ENCODE data around the gene PALM3.

- TF ChIP-seq CTCF (IDR thresholded peaks at IDR 0.05 in 2 of 3, conservative IDR thresholded peaks at IDR 0.05 in 1 of 3; ENCODE audit: control insufficient read depth in 2 of 3, extremely low read depth in 1 of 3, insufficient read depth in 1 of 3, low read depth in 3 of 3, low read length in 3 of 3), result no peak
- no peak for TF ChIP-seq HCFC1 (IDR thresholded peaks at IDR 0.05; ENCODE audit: low read length)
- no peak for TF ChIP-seq NR2C2 (IDR thresholded peaks at IDR 0.05; ENCODE audit: borderline replicate concordance, control insufficient read depth, insufficient read length, low read depth)
- no peak for TF ChIP-seq KDM1A (IDR thresholded peaks at IDR 0.05; ENCODE audit: borderline replicate concordance)
- TF ChIP-seq RCOR1 (conservative IDR thresholded peaks at IDR 0.05; ENCODE audit: low read depth, low read length), result no peak
- no peak for TF ChIP-seq POLR2AphosphoS5 (IDR thresholded peaks at IDR 0.05; ENCODE audit: low read length)
- TF ChIP-seq MAX (IDR thresholded peaks at IDR 0.05; ENCODE audit: low read depth, low read length), result no peak
- TF ChIP-seq DPF2 (IDR thresholded peaks at IDR 0.05), result no peak
- no peak for TF ChIP-seq EED (IDR thresholded peaks at IDR 0.05; ENCODE audit: low read depth)
- TF ChIP-seq TBL1XR1 (IDR thresholded peaks at IDR 0.05; ENCODE audit: low read depth, low read length), result no peak
- TF ChIP-seq EP300 (IDR thresholded peaks at IDR 0.05; ENCODE audit: borderline replicate concordance in 1 of 2, control insufficient read depth in 1 of 2, low read depth in 2 of 2, low read length in 2 of 2), result no peak
- TF ChIP-seq TAF1 (IDR thresholded peaks at IDR 0.05; ENCODE audit: borderline replicate concordance, low read depth, low read length), result no peak
These were observed 10.8 kb upstream of the PALM3 start, which contains the start of gene MISP3 for GRCh38 chr19:14072535-14073260.

Data from GM12878 (cell line).